M059J (cell line): ENCODE data around the gene CUL1. TPM values are rescaled to one million over a fixed set of nuclear protein-coding genes. Genes with fewer than 3 reads are reported as not detected.

ENCODE experiments used
- DNase-seq: peaks from one replicate; pipeline ENCODE4 v3.0.0-alpha.2; 2012; ENCODE audit warnings: low read depth
- total RNA-seq: library from RNA; depleted of rRNA; stranded (reverse); fragments of >200 nt; shearing (Covaris generic); gene quantifications from 2 replicates; pipeline ENCODE4 v1.2.3, GENCODE V29; 2014

Gene CUL1
- total RNA-seq, 1 experiment from 2014 or later: 51.6 TPM

- DNase-seq: no peak
Observed at GRCh38 chr7:148761499-148762278, 63.0 kb downstream of the CUL1 start.

- peak; percentile 3 for DNase-seq
Observed at GRCh38 chr7:148763622-148764021, 64.9 kb downstream of the CUL1 start.

- no peak for DNase-seq
Observed at GRCh38 chr7:148770004-148770403, 71.3 kb downstream of the CUL1 start.

DNA sequence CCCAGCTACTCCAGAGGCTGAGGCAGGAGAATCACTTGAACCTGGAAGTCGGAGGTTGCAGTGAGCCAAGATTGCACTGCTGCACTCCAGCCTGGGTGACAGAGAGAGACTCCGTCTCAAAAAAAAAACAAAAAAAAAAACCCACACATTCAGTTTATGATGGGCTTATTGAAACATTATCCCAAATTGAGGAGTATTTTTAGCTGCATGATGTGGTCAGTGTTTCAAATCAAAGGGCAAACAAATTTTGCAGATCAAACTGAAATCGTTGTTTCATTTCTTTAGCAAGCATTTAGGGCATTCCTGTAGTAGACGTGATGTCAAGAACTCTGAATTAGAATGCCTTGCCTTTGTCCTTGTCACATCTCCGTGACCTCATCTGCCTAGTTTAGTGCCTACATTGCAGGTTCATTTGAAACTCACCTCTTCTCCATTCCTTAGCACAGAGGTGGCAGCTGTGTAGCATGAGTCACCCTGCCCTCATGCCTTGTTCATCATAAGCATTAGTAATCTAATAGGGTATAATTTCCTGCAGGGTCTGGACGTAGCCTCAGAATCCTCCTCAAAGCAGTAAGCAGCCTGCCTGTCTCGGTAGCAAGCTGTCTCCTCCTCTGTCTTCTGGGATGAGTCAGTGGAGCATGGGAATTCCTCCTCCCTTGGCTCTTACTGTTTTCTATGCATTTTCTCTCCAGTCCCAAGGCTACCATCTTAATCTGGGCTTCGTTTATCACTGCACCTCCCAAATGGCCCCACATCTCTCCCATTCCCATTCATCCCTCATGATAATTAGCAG is 73.8 kb downstream of the CUL1 start:
- DNase-seq: peak; percentile 97

GRCh38 chr7:148773334-148773733 is 74.6 kb downstream of the CUL1 start:
- DNase-seq: no peak

DNA sequence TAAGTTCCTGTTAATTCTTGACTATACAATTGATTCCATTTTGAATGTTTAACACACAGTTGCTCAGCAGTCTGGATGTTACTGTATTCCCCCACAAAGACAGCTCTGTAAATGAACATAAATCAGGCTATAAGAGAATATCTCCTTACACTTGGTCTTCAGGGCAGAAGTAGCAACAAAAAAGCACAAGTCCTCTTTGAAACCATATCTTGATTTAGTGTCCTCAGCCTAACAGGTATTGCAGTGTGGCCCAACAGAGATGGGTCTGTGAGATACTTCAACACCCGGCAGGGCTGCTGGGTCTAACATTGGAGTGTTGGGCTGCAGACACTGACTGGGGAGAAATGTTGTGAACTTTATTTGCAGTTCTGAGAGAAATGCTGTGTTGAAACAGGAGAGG is 75.8 kb downstream of the CUL1 start:
- no peak for DNase-seq

GRCh38 chr7:148782757-148783456 is 84.2 kb downstream of the CUL1 start:
- DNase-seq: no peak

GRCh38 chr7:148783801-148784527 is 85.3 kb downstream of the CUL1 start:
- DNase-seq: no peak

DNA sequence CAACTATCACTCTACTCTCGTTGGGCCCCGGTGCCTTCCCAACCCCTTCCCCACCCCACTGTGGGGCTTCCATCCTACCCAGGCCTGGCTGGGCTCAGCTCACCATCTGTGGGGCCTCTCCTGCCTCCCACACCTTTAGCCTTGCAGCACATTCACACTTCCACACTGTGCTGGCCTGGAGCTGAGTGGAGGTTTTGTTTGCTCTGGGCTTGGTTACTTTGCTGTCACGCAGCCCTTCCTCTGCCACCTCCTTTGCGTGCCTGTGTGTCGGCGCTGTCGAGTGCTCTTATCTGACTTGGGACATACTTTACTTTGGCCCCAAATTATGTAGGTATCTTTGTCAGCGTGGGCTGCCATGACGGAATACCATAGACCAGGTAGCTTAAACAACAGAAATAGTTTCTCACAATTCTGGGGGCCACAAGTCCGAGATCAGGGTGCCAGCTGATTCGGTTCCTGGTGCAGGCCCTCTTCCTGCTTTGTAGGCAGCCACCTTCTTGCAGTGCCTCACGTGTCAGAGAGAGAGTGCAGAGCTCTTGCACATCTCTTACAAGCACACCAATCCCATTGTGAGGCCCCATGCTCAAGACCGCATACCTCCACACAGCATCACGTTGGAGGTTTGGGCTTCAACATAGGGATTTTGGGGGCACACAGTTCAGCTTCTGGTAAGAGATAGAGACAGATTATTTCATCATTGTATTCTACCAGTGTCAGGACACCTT is 89.0 kb downstream of the CUL1 start:
- no peak for DNase-seq

- no peak for DNase-seq
Observed at GRCh38 chr7:148789220-148789619, 90.5 kb downstream of the CUL1 start.

- no peak for DNase-seq
Observed at GRCh38 chr7:148790131-148790726, 91.5 kb downstream of the CUL1 start.

DNA sequence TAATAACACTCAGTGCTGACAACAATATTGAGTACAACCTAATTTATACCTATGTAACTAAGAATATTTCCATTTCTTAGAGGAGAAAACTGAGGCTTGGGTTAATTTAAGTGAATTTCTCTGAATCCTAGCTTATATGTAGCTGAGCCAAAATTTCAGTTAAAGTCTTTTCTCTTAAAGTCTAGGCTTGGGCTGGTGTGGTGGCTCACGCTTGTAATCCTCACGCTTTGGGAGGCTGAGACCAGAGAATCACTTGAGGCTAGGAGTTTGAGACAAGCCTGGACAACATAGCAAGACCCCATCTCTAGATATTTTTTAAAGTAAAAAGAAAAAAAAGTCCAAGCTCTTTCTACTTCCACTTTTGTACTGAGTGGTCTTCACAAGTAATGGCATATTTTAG is 92.1 kb downstream of the CUL1 start:
- DNase-seq: no peak

DNA sequence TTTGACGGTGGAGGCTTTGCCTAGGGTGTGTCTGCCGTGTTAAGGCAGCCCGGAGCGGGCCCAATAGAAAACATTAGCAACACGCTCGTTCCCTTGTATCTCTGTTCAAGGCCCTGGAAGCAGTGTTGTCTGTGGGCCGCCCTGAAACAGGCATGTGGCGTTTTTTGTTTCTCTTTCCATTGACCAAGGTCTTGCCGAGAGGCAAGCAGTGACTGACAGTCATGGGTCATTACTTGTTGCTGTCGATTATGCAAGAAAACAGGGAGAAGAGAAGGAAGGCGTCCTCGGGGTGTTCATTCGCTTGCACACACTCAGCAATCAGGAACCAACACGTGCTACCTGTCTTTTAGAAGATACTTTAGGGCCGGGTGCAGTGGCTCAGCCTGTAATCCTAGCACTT is 92.8 kb downstream of the CUL1 start:
- DNase-seq: no peak

- no peak for DNase-seq
Observed at GRCh38 chr7:148793590-148793989, 94.9 kb downstream of the CUL1 start.

DNA sequence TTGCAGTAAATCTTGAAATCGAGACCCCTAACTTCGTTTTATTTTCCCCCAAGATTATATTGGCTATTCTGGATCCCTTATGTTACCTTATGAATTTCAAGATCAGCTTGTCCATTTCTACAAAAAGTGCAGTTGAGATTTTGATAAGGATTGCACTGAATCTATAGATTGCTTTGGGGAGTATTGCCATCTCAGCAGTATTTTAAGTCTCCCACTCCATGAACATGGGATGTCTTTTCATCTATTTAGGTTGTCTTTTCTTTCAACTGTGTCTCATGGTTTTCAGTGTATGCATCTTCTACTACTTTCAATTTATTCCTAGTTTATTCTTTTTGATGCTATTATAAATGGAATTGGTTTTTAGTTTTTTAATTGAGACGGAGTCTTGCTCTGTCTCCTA is 95.8 kb downstream of the CUL1 start:
- no peak for DNase-seq

GRCh38 chr7:148796841-148797240 is 98.1 kb downstream of the CUL1 start:
- no peak for DNase-seq

- DNase-seq: no peak
Observed at GRCh38 chr7:148799893-148800555, 101.3 kb downstream of the CUL1 start.

DNA sequence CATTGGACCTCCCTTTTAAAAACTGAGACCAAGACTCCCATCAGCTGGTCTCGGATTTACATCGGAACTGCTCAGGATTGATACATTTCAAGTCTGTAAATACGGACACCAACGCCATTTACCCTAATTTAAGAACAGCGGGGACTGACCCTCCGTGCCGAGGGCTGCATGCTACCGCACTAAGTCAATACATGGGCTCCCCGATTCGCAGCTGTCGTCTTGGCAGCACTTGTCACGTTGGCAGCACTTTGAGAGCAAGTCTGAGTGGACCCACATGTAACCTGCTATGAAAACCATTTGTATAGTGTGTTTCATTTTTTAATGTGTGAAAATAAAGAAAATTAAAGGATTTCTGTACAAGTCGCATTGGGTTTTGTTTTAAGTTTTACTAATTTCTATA is 102.0 kb downstream of the CUL1 start:
- DNase-seq: no peak

DNA sequence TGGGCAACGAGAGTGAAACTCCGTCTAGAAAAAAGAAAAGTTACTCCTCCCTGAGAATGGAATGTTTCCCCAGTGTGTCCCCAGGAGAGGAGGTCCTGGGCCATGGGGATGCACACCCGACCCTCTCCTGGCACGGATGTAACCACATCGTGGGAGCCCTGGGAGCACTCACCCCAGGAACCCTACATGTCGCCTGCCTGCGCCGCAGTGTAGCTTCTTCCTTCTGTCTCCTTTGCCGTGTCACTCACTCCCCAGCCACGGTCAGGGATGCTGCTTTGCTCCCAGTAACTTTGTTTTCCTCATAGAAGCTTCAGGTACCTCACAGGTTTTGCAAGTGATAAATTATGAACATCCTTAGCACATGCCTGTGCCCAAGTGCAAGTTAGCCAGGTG is 103.4 kb downstream of the CUL1 start:
- no peak for DNase-seq

GRCh38 chr7:148803094-148803493 is 104.4 kb downstream of the CUL1 start:
- DNase-seq: no peak
